ENCODE results near the gene AMH.
A peak's percentile ranks its signal among the peaks of the same experiment; 100 is the strongest.

Gene AMH

GRCh38 chr19:2287585-2288337 lies 38.6 kb downstream of the AMH start:
- no peak overlapping the region for H3K9ac ChIP-seq (ENCODE audit: low read depth in 1 of 2, low read length in 2 of 2)
- H3K27ac ChIP-seq (ENCODE audit: low read depth, low read length), result no peak overlapping the region
- H3K27me3 ChIP-seq (ENCODE audit: control insufficient read depth in 1 of 2, insufficient read depth in 2 of 2, low read length in 2 of 2), result peaks cover 41 to 56% of the 10 kb centered on the region in 2 donors
- no peaks in the 10 kb centered on the region for H3K36me3 ChIP-seq (ENCODE audit: control insufficient read depth in 1 of 2, insufficient read depth in 2 of 2, low read length in 2 of 2)
- peaks cover 0 to 15% of the 10 kb centered on the region in 2 donors for H3K4me1 ChIP-seq (ENCODE audit: control insufficient read depth in 1 of 2, insufficient read depth in 2 of 2, low read length in 2 of 2)
- no peak overlapping the region for H3K4me3 ChIP-seq (ENCODE audit: low read depth in 1 of 2, low read length in 2 of 2)
- no peaks in the 10 kb centered on the region for H3K9me3 ChIP-seq (ENCODE audit: control insufficient read depth in 1 of 2, low read length in 2 of 2)

- Histone ChIP-seq H3K9me3 (ENCODE audit: control insufficient read depth in 1 of 2, low read length in 2 of 2) (no peaks in the 10 kb centered on the region), H3K36me3 (ENCODE audit: control insufficient read depth in 1 of 2, insufficient read depth in 2 of 2, low read length in 2 of 2) (no peaks in the 10 kb centered on the region), H3K27me3 (ENCODE audit: control insufficient read depth in 1 of 2, insufficient read depth in 2 of 2, low read length in 2 of 2) (peaks cover 41 to 58% of the 10 kb centered on the region in 2 donors), H3K27ac (ENCODE audit: low read depth, low read length) (no peak overlapping the region), H3K9ac (ENCODE audit: low read depth in 1 of 2, low read length in 2 of 2) (no peak overlapping the region), H3K4me3 (ENCODE audit: low read depth in 1 of 2, low read length in 2 of 2) (no peak overlapping the region), H3K4me1 (ENCODE audit: control insufficient read depth in 1 of 2, insufficient read depth in 2 of 2, low read length in 2 of 2) (peaks cover 0 to 15% of the 10 kb centered on the region in 2 donors)
Observed at GRCh38 chr19:2288338-2288817, 39.3 kb downstream of the AMH start.

GRCh38 chr19:2288818-2289713 lies 39.9 kb downstream of the AMH start:
- no peaks in the 10 kb centered on the region for H3K36me3 ChIP-seq (ENCODE audit: control insufficient read depth in 1 of 2, insufficient read depth in 2 of 2, low read length in 2 of 2)
- peaks cover 44 to 64% of the 10 kb centered on the region in 2 donors for H3K27me3 ChIP-seq (ENCODE audit: control insufficient read depth in 1 of 2, insufficient read depth in 2 of 2, low read length in 2 of 2)
- no peaks in the 10 kb centered on the region for H3K9me3 ChIP-seq (ENCODE audit: control insufficient read depth in 1 of 2, low read length in 2 of 2)
- H3K27ac ChIP-seq (ENCODE audit: low read depth, low read length), result peak overlapping the region; percentile 32
- H3K4me3 ChIP-seq (ENCODE audit: low read depth in 1 of 2, low read length in 2 of 2), result no peak overlapping the region
- peaks cover 0 to 15% of the 10 kb centered on the region in 2 donors for H3K4me1 ChIP-seq (ENCODE audit: control insufficient read depth in 1 of 2, insufficient read depth in 2 of 2, low read length in 2 of 2)
- no peak overlapping the region for H3K9ac ChIP-seq (ENCODE audit: low read depth in 1 of 2, low read length in 2 of 2)

- Histone ChIP-seq H3K9ac (ENCODE audit: low read depth in 1 of 2, low read length in 2 of 2) (peak overlapping the region in 1 of 2 donors; percentile 18), H3K9me3 (ENCODE audit: control insufficient read depth in 1 of 2, low read length in 2 of 2) (no peaks in the 10 kb centered on the region), H3K4me3 (ENCODE audit: low read depth in 1 of 2, low read length in 2 of 2) (peak overlapping the region; percentile 35 to 65), H3K27ac (ENCODE audit: low read depth, low read length) (peak overlapping the region; percentile 66), H3K36me3 (ENCODE audit: control insufficient read depth in 1 of 2, insufficient read depth in 2 of 2, low read length in 2 of 2) (no peaks in the 10 kb centered on the region), H3K4me1 (ENCODE audit: control insufficient read depth in 1 of 2, insufficient read depth in 2 of 2, low read length in 2 of 2) (peaks cover 0 to 15% of the 10 kb centered on the region in 2 donors), H3K27me3 (ENCODE audit: control insufficient read depth in 1 of 2, insufficient read depth in 2 of 2, low read length in 2 of 2) (peaks cover 51 to 71% of the 10 kb centered on the region in 2 donors)
Observed at GRCh38 chr19:2289714-2290435, 40.8 kb downstream of the AMH start.

- H3K36me3 ChIP-seq (ENCODE audit: control insufficient read depth in 1 of 2, insufficient read depth in 2 of 2, low read length in 2 of 2), result no peaks in the 10 kb centered on the region
- peaks cover 58 to 75% of the 10 kb centered on the region in 2 donors for H3K27me3 ChIP-seq (ENCODE audit: control insufficient read depth in 1 of 2, insufficient read depth in 2 of 2, low read length in 2 of 2)
- peak overlapping the region in 1 of 2 donors; percentile 38 for H3K9ac ChIP-seq (ENCODE audit: low read depth in 1 of 2, low read length in 2 of 2)
- no peaks in the 10 kb centered on the region for H3K9me3 ChIP-seq (ENCODE audit: control insufficient read depth in 1 of 2, low read length in 2 of 2)
- peak overlapping the region; percentile 35 to 65 for H3K4me3 ChIP-seq (ENCODE audit: low read depth in 1 of 2, low read length in 2 of 2)
- H3K27ac ChIP-seq (ENCODE audit: low read depth, low read length), result peak overlapping the region; percentile 66
- H3K4me1 ChIP-seq (ENCODE audit: control insufficient read depth in 1 of 2, insufficient read depth in 2 of 2, low read length in 2 of 2), result peaks cover 0 to 15% of the 10 kb centered on the region in 2 donors
Observed at GRCh38 chr19:2290441-2291184, 41.5 kb downstream of the AMH start.

GRCh38 chr19:2291185-2291751 lies 42.1 kb downstream of the AMH start:
- Histone ChIP-seq H3K36me3 (ENCODE audit: control insufficient read depth in 1 of 2, insufficient read depth in 2 of 2, low read length in 2 of 2) (no peaks in the 10 kb centered on the region), H3K27me3 (ENCODE audit: control insufficient read depth in 1 of 2, insufficient read depth in 2 of 2, low read length in 2 of 2) (peaks cover 63 to 80% of the 10 kb centered on the region in 2 donors), H3K4me1 (ENCODE audit: control insufficient read depth in 1 of 2, insufficient read depth in 2 of 2, low read length in 2 of 2) (peaks cover 0 to 15% of the 10 kb centered on the region in 2 donors), H3K4me3 (ENCODE audit: low read depth in 1 of 2, low read length in 2 of 2) (peak overlapping the region; percentile 35 to 65), H3K9me3 (ENCODE audit: control insufficient read depth in 1 of 2, low read length in 2 of 2) (no peaks in the 10 kb centered on the region), H3K27ac (ENCODE audit: low read depth, low read length) (no peak overlapping the region), H3K9ac (ENCODE audit: low read depth in 1 of 2, low read length in 2 of 2) (no peak overlapping the region)

- Histone ChIP-seq H3K9ac (ENCODE audit: low read depth in 1 of 2, low read length in 2 of 2) (no peak overlapping the region), H3K4me3 (ENCODE audit: low read depth in 1 of 2, low read length in 2 of 2) (no peak overlapping the region), H3K36me3 (ENCODE audit: control insufficient read depth in 1 of 2, insufficient read depth in 2 of 2, low read length in 2 of 2) (no peaks in the 10 kb centered on the region), H3K9me3 (ENCODE audit: control insufficient read depth in 1 of 2, low read length in 2 of 2) (no peaks in the 10 kb centered on the region), H3K4me1 (ENCODE audit: control insufficient read depth in 1 of 2, insufficient read depth in 2 of 2, low read length in 2 of 2) (peaks cover 0 to 10% of the 10 kb centered on the region in 2 donors), H3K27ac (ENCODE audit: low read depth, low read length) (no peak overlapping the region), H3K27me3 (ENCODE audit: control insufficient read depth in 1 of 2, insufficient read depth in 2 of 2, low read length in 2 of 2) (peaks cover 38 to 54% of the 10 kb centered on the region in 2 donors)
Observed at GRCh38 chr19:2294687-2295335, 45.7 kb downstream of the AMH start.

GRCh38 chr19:2296141-2296540 lies 47.0 kb downstream of the AMH start:
- Histone ChIP-seq H3K36me3 (ENCODE audit: control insufficient read depth in 1 of 2, insufficient read depth in 2 of 2, low read length in 2 of 2) (no peaks in the 10 kb centered on the region), H3K9ac (ENCODE audit: low read depth in 1 of 2, low read length in 2 of 2) (no peak overlapping the region)

GRCh38 chr19:2300533-2300932 lies 51.4 kb downstream of the AMH start:
- Histone ChIP-seq H3K36me3 (ENCODE audit: control insufficient read depth in 1 of 2, insufficient read depth in 2 of 2, low read length in 2 of 2) (no peaks in the 10 kb centered on the region), H3K27ac (ENCODE audit: low read depth, low read length) (no peak overlapping the region), H3K9ac (ENCODE audit: low read depth in 1 of 2, low read length in 2 of 2) (no peak overlapping the region), H3K9me3 (ENCODE audit: control insufficient read depth in 1 of 2, low read length in 2 of 2) (no peaks in the 10 kb centered on the region), H3K4me1 (ENCODE audit: control insufficient read depth in 1 of 2, insufficient read depth in 2 of 2, low read length in 2 of 2) (peaks cover 3 to 11% of the 10 kb centered on the region in 2 donors), H3K4me3 (ENCODE audit: low read depth in 1 of 2, low read length in 2 of 2) (no peak overlapping the region), H3K27me3 (ENCODE audit: control insufficient read depth in 1 of 2, insufficient read depth in 2 of 2, low read length in 2 of 2) (peaks cover 6 to 13% of the 10 kb centered on the region in 2 donors)

More at GRCh38 chr19:2296141-2296540, 47.0 kb downstream of the AMH start:
- Histone ChIP-seq H3K27me3 (ENCODE audit: control insufficient read depth in 1 of 2, insufficient read depth in 2 of 2, low read length in 2 of 2) (peaks cover 25 to 41% of the 10 kb centered on the region in 2 donors), H3K4me1 (ENCODE audit: control insufficient read depth in 1 of 2, insufficient read depth in 2 of 2, low read length in 2 of 2) (peaks cover 0 to 3% of the 10 kb centered on the region in 2 donors), H3K4me3 (ENCODE audit: low read depth in 1 of 2, low read length in 2 of 2) (no peak overlapping the region), H3K27ac (ENCODE audit: low read depth, low read length) (no peak overlapping the region), H3K9me3 (ENCODE audit: control insufficient read depth in 1 of 2, low read length in 2 of 2) (no peaks in the 10 kb centered on the region)

All from duodenal mucosa (tissue), 2 donors.